GM12892 (cell line): ENCODE data around the gene IQGAP2.

Experiments
- POLR2A ChIP-seq: IDR thresholded peaks from 2 replicates; pipeline ENCODE4 v1.6.1; 2011; ENCODE audit warnings: low read depth, low read length, control low read depth
- POLR2AphosphoS5 ChIP-seq: IDR thresholded peaks from 2 replicates; pipeline ENCODE4 v1.6.1; 2011; ENCODE audit warnings: low read depth, low read length, control low read depth
- TAF1 ChIP-seq: IDR thresholded peaks from 2 replicates; pipeline ENCODE4 v1.6.1; 2011; ENCODE audit warnings: low read depth, mild to moderate bottlenecking, control low read depth, low read length, borderline replicate concordance

- TF ChIP-seq POLR2A (no peak), POLR2AphosphoS5 (no peak), TAF1 (no peak)
These were observed 152.6 kb downstream of the IQGAP2 start for GRCh38 chr5:76555717-76556116.
